ENCODE measurements around the gene KRTAP5-1.

GRCh38 chr11:1622086-1622485, 37.0 kb upstream of the KRTAP5-1 start, which contains the start of gene KRTAP5-4:
- TF ChIP-seq CTCF (IDR thresholded peaks at IDR 0.05) (no peak), POLR2A (IDR thresholded peaks at IDR 0.05) (no peak)
